ENCODE measurements around the gene UBE3D.
"Not testable (repeated sequence)": the region's sequence is repeated elsewhere in the genome, so short reads cannot be mapped to it uniquely, and the experiment has no call there.

Gene UBE3D

GRCh38 chr6:82909551-82909950, 156.1 kb downstream of the UBE3D start:
- DNase-seq (ENCODE audit: low spot score) = no peak

- DNase-seq (ENCODE audit: low spot score) = no peak
Observed at GRCh38 chr6:82908661-82909060, 157.0 kb downstream of the UBE3D start.

GRCh38 chr6:82906951-82907350, 158.7 kb downstream of the UBE3D start:
- DNase-seq (ENCODE audit: low spot score) = no peak

GRCh38 chr6:82906489-82906888, 159.2 kb downstream of the UBE3D start:
- no peak for DNase-seq (ENCODE audit: low spot score)

- no peak for DNase-seq (ENCODE audit: low spot score)
Observed at GRCh38 chr6:82904860-82905259, 160.8 kb downstream of the UBE3D start.

- DNase-seq (ENCODE audit: low spot score) = no peak
Observed at GRCh38 chr6:82904257-82904656, 161.4 kb downstream of the UBE3D start.

- no peak for DNase-seq (ENCODE audit: low spot score)
Observed at GRCh38 chr6:82902290-82902689, 163.4 kb downstream of the UBE3D start.

GRCh38 chr6:82894653-82895259, 170.9 kb downstream of the UBE3D start:
- no peak for DNase-seq (ENCODE audit: low spot score)

GRCh38 chr6:82893889-82894652, 171.6 kb downstream of the UBE3D start:
- no peak for DNase-seq (ENCODE audit: low spot score)

- DNase-seq (ENCODE audit: low spot score) = not testable (repeated sequence)
Observed at GRCh38 chr6:82891503-82891902, 174.1 kb downstream of the UBE3D start.

- no peak for DNase-seq (ENCODE audit: low spot score)
Observed at GRCh38 chr6:82891076-82891475, 174.6 kb downstream of the UBE3D start.

- DNase-seq (ENCODE audit: low spot score) = no peak
Observed at GRCh38 chr6:82890240-82890639, 175.4 kb downstream of the UBE3D start.

- no peak for DNase-seq (ENCODE audit: low spot score)
Observed at GRCh38 chr6:82889143-82889542, 176.5 kb downstream of the UBE3D start.

- DNase-seq (ENCODE audit: low spot score) = no peak
Observed at GRCh38 chr6:82882363-82883023, 183.1 kb downstream of the UBE3D start.

- no peak for DNase-seq (ENCODE audit: low spot score)
Observed at GRCh38 chr6:82881519-82881918, 184.1 kb downstream of the UBE3D start.

- no peak for DNase-seq (ENCODE audit: low spot score)
Observed at GRCh38 chr6:82878812-82879211, 186.8 kb downstream of the UBE3D start.

- DNase-seq (ENCODE audit: low spot score) = no peak
Observed at GRCh38 chr6:82877213-82878195, 188.1 kb downstream of the UBE3D start.

GRCh38 chr6:82875573-82876185, 190.0 kb downstream of the UBE3D start:
- no peak for DNase-seq (ENCODE audit: low spot score)

- no peak for DNase-seq (ENCODE audit: low spot score)
Observed at GRCh38 chr6:82874867-82875266, 190.8 kb downstream of the UBE3D start.

GRCh38 chr6:82872185-82872584, 193.5 kb downstream of the UBE3D start:
- DNase-seq (ENCODE audit: low spot score) = no peak

GRCh38 chr6:82870582-82871172, 195.0 kb downstream of the UBE3D start:
- DNase-seq (ENCODE audit: low spot score) = no peak

Data from hematopoietic multipotent progenitor cell treated with erythropoietin and hydrocortisone succinate and interleukin-3 and kit ligand, for 15 days (in vitro differentiated cells).